ENCODE measurements around the gene S100Z. TPM values are rescaled to one million over a fixed set of nuclear protein-coding genes. Genes with fewer than 3 reads are reported as not detected.

The S100Z gene
- total and polyA plus RNA-seq, 9 of the 15 experiments (the other 6 are each of a cell fraction or from before 2014, with no cell fraction given) = 0.15 to 0.42 (median 0.20) TPM; not detected in 6

- 0 out of 2 replicates have a peak, but pooled peaks have one; percentile 54 for TF ChIP-seq GATAD2B (IDR thresholded peaks at IDR 0.05; ENCODE audit: borderline replicate concordance)
- no peak for TF ChIP-seq ZFP91 (CRISPR knock-in tag; IDR thresholded peaks at IDR 0.05)
- TF ChIP-seq DACH1 (IDR thresholded peaks at IDR 0.05; ENCODE audit: partially characterized antibody) = peak; percentile 34
- no peak for TF ChIP-seq SIRT6 (IDR thresholded peaks at IDR 0.05; ENCODE audit: low read depth, low read length)
- peak; percentile 55; the same call in 1 of the 2 replicates for TF ChIP-seq JUN (IDR thresholded peaks at IDR 0.05; ENCODE audit: borderline replicate concordance, low read depth, low read length)
- no peak for TF ChIP-seq JUN (CRISPR knock-in tag; IDR thresholded peaks at IDR 0.05; ENCODE audit: borderline replicate concordance)
- 0 out of 2 replicates have a peak, but pooled peaks have one; percentile 40 for TF ChIP-seq TEAD4 (IDR thresholded peaks at IDR 0.05; ENCODE audit: low read length)
- TF ChIP-seq TEAD4 (CRISPR knock-in tag; IDR thresholded peaks at IDR 0.05; ENCODE audit: borderline replicate concordance) = no peak
- TF ChIP-seq NCOA2 (IDR thresholded peaks at IDR 0.05; ENCODE audit: partially characterized antibody in 2 of 2) = peak in 1 of 2 experiments; percentile 32
- TF ChIP-seq NCOR1 (IDR thresholded peaks at IDR 0.05) = peak; percentile 31; the same call in 1 of the 2 replicates
Measured at GRCh38 chr5:76958991-76959767, 109.4 kb downstream of the S100Z start (continued).
